H1 (cell line): ENCODE measurements around the gene IRAK4. TPM values are rescaled to one million over a fixed set of nuclear protein-coding genes. Genes with fewer than 3 reads are reported as not detected.

Experiments
- CTCF ChIA-PET: fragments of 300-600 bp; sonication (Branson Sonifier 250); formaldehyde crosslinking; loops from one replicate; lab custom pipeline; 2021; ENCODE audit not compliant: partially characterized antibody; lab: Charles Lee
- POLR2A ChIA-PET: fragments of 300-600 bp; sonication (Branson Sonifier 250); formaldehyde crosslinking; loops from one replicate; lab custom pipeline; 2021; ENCODE audit warnings: inconsistent platforms; ENCODE audit not compliant: partially characterized antibody; lab: Charles Lee
- DNase-seq, 2 experiments: peaks; one replicate each; pipeline versions ENCODE4 v3.0.0 to v3.0.0-alpha.2; 2010 to 2022; ENCODE audit warnings: low spot score in 2 of 2, low read depth in 1 of 2, mixed read lengths in 1 of 2
- FAIRE-seq: peaks from 2 replicates; lab custom pipeline; 2011; peaks lifted over from hg19 to GRCh38; lab: Jason Lieb, UNC
- H2AFZ ChIP-seq: 2 replicates; pipeline ENCODE4 v1.8.1; 2012; ENCODE audit warnings: low read length, inconsistent platforms
- H2AK5ac ChIP-seq: 2 replicates; pipeline ENCODE4 v1.6.1; 2013; ENCODE audit warnings: low read depth, low read length
- H2BK120ac ChIP-seq: replicated peaks from 2 replicates; pipeline ENCODE3; 2013; ENCODE audit warnings: low read depth, low read length, inconsistent platforms
- H2BK12ac ChIP-seq: 2 replicates; pipeline ENCODE4 v1.6.1; 2013; ENCODE audit warnings: low read depth, low read length
- H2BK15ac ChIP-seq: 2 replicates; pipeline ENCODE4 v1.6.1; 2013; ENCODE audit warnings: low read length
- H2BK20ac ChIP-seq: 2 replicates; pipeline ENCODE4 v1.6.1; 2013; ENCODE audit warnings: low read length
- H2BK5ac ChIP-seq: 2 replicates; pipeline ENCODE4 v1.6.1; 2013; ENCODE audit warnings: low read depth, low read length
- H3K14ac ChIP-seq: 2 replicates; pipeline ENCODE4 v1.6.1; 2013; ENCODE audit warnings: inconsistent platforms; ENCODE audit not compliant: insufficient read length
- H3K18ac ChIP-seq: 2 replicates; pipeline ENCODE4 v1.6.1; 2013; ENCODE audit warnings: low read length; ENCODE audit errors: extremely low read depth
- H3K23ac ChIP-seq: 2 replicates; pipeline ENCODE4 v1.6.1; 2013; ENCODE audit warnings: inconsistent platforms; ENCODE audit not compliant: insufficient read length
- H3K23me2 ChIP-seq: 2 replicates; pipeline ENCODE4 v1.6.1; 2013; ENCODE audit warnings: low read depth, low read length
- H3K27ac ChIP-seq: 2 replicates; pipeline ENCODE4 v1.6.1; 2011; ENCODE audit warnings: low read depth, low read length, inconsistent platforms
- H3K27me3 ChIP-seq, 4 experiments: replicated peaks in 1 of 4; 1 replicate in 1 of 4; 2 replicates in 3 of 4; pipeline versions ENCODE4 v1.6.1 to v1.8.1; 2011 to 2013; ENCODE audit warnings: low read length in 3 of 4, mild to moderate bottlenecking in 3 of 4, inconsistent platforms in 2 of 4, mixed read lengths in 2 of 4, moderate library complexity in 1 of 4; ENCODE audit not compliant: control insufficient read depth in 3 of 4, insufficient read depth in 3 of 4; ENCODE audit errors: extremely low read depth in 1 of 4
- H3K36me3 ChIP-seq, 4 experiments: 2 replicates each; pipeline versions ENCODE4 v1.6.1 to v1.8.1; 2011 to 2013; ENCODE audit warnings: mild to moderate bottlenecking in 4 of 4, low read length in 3 of 4, moderate library complexity in 2 of 4, control low read depth in 1 of 4, inconsistent platforms in 1 of 4; ENCODE audit not compliant: insufficient read depth in 4 of 4, control insufficient read depth in 2 of 4
- H3K4ac ChIP-seq: replicated peaks from 2 replicates; pipeline ENCODE3; 2013; ENCODE audit warnings: low read length, low read depth, mixed read lengths, inconsistent platforms; ENCODE audit not compliant: insufficient read length
- H3K4me1 ChIP-seq, 4 experiments: replicated peaks in 1 of 4; 1 replicate in 1 of 4; 2 replicates in 3 of 4; pipeline versions ENCODE4 v1.6.1 to v1.8.1; 2011 to 2013; ENCODE audit warnings: low read length in 3 of 4, inconsistent platforms in 2 of 4, mixed read lengths in 1 of 4; ENCODE audit not compliant: insufficient read depth in 4 of 4, control insufficient read depth in 3 of 4
- H3K4me2 ChIP-seq, 2 experiments: 2 replicates each; pipeline versions ENCODE4 v1.6.1 to v1.8.1; 2011 to 2013; ENCODE audit warnings: low read depth in 2 of 2, low read length in 2 of 2, control low read depth in 1 of 2, inconsistent platforms in 1 of 2, mild to moderate bottlenecking in 1 of 2; ENCODE audit not compliant: insufficient read depth in 1 of 2
- H3K4me3 ChIP-seq, 4 experiments: fragments of 200-600, 300-600 bp in 1 of 4; sonication (generic), shearing (Covaris generic), sonication (Bioruptor Twin) in 1 of 4; 2 replicates each; pipeline versions ENCODE4 v1.5.1 to v1.8.1; 2011 to 2016; ENCODE audit warnings: low read length in 4 of 4, low read depth in 3 of 4, control low read depth in 2 of 4, inconsistent platforms in 2 of 4, mild to moderate bottlenecking in 2 of 4, mixed read lengths in 1 of 4, moderate library complexity in 1 of 4; ENCODE audit not compliant: insufficient read depth in 2 of 4; ENCODE audit errors: extremely low read depth in 1 of 4
- H3K56ac ChIP-seq: replicated peaks from 2 replicates; pipeline ENCODE3; 2013; ENCODE audit warnings: low read depth, mild to moderate bottlenecking, mixed read lengths, low read length, inconsistent platforms; ENCODE audit not compliant: insufficient read length
- H3K79me1 ChIP-seq: 2 replicates; pipeline ENCODE4 v1.6.1; 2013; ENCODE audit warnings: low read depth, low read length, control low read depth
- H3K79me2 ChIP-seq, 2 experiments: 2 replicates each; pipeline versions ENCODE4 v1.6.1 to v1.8.1; 2012 to 2013; ENCODE audit warnings: low read length in 2 of 2, mild to moderate bottlenecking in 2 of 2, inconsistent platforms in 1 of 2; ENCODE audit not compliant: insufficient read depth in 2 of 2, control insufficient read depth in 1 of 2
- H3K9ac ChIP-seq, 4 experiments: replicated peaks in 1 of 4; 1 replicate in 1 of 4; 2 replicates in 3 of 4; pipeline versions ENCODE4 v1.6.1 to v1.8.1; 2011 to 2013; ENCODE audit warnings: low read depth in 3 of 4, low read length in 3 of 4, control low read depth in 2 of 4, mild to moderate bottlenecking in 2 of 4, moderate library complexity in 2 of 4, inconsistent platforms in 1 of 4; ENCODE audit errors: extremely low read depth in 1 of 4
- H3K9me3 ChIP-seq, 2 experiments: 2 replicates each; pipeline versions ENCODE4 v1.6.1 to v1.8.1; 2012 to 2013; ENCODE audit warnings: mild to moderate bottlenecking in 2 of 2, moderate library complexity in 2 of 2, control low read depth in 1 of 2, inconsistent platforms in 1 of 2, low read depth in 1 of 2, low read length in 1 of 2, mixed read lengths in 1 of 2; ENCODE audit not compliant: insufficient read depth in 2 of 2
- H4K20me1 ChIP-seq, 2 experiments: replicated peaks in 1 of 2; 2 replicates each; pipeline versions ENCODE3 to v1.8.1; 2011 to 2013; ENCODE audit warnings: inconsistent platforms in 2 of 2, low read length in 2 of 2, mild to moderate bottlenecking in 1 of 2; ENCODE audit not compliant: insufficient read depth in 2 of 2, control insufficient read depth in 1 of 2
- H4K5ac ChIP-seq: 2 replicates; pipeline ENCODE4 v1.6.1; 2013; ENCODE audit warnings: low read length, low read depth, mixed read lengths, inconsistent platforms; ENCODE audit not compliant: insufficient read length
- H4K8ac ChIP-seq: 2 replicates; pipeline ENCODE4 v1.8.0; 2013; ENCODE audit warnings: mild to moderate bottlenecking, moderate library complexity, low read length, inconsistent platforms; ENCODE audit not compliant: insufficient read depth; ENCODE audit errors: extremely low read depth
- H4K91ac ChIP-seq: replicated peaks from 2 replicates; pipeline ENCODE3; 2013; ENCODE audit warnings: low read length, mixed read lengths, inconsistent platforms; ENCODE audit not compliant: insufficient read length
- CHD1 ChIP-seq: IDR thresholded peaks from 2 replicates; pipeline ENCODE4 v1.6.1; 2012; ENCODE audit warnings: low read depth, low read length, improper control_type of control experiment
- KDM1A ChIP-seq: fragments of 200-600, 300-600 bp; sonication (generic); IDR thresholded peaks from 2 replicates; pipeline ENCODE4 v1.7.1; 2016; ENCODE audit warnings: mild to moderate bottlenecking, low read length, borderline replicate concordance
- SP2 ChIP-seq: IDR thresholded peaks from 2 replicates; pipeline ENCODE4 v1.6.1; 2012; ENCODE audit warnings: mild to moderate bottlenecking, low read length, inconsistent platforms
- TAF7 ChIP-seq: optimal IDR thresholded peaks from 2 replicates; pipeline ENCODE3; 2011; ENCODE audit warnings: low read depth, mild to moderate bottlenecking, inconsistent platforms, low read length, moderate library complexity, borderline replicate concordance
- polyA plus RNA-seq, 7 experiments: library from polyadenylated mRNA; depleted of rRNA in 3 of 7; stranded (reverse) in 5 of 7; unstranded in 2 of 7; fragments of >200 nt in 5 of 7; fragments of 200-250 nt in 2 of 7; gene quantifications; 1 replicate in 5 of 7; 2 replicates in 1 of 7; 4 replicates in 1 of 7; pipeline versions ENCODE4 v1.2.1 to v1.2.3, GENCODE V29; 2011 to 2013; ENCODE audit warnings: missing spikeins in 2 of 7, mixed read lengths in 2 of 7
- total RNA-seq: library from RNA; stranded (reverse); fragmentation: NEBNext Ultra II Directional; extraction: Animal tissue kit (Norgen Biotek cat#: 25700); gene quantifications from 2 replicates; pipeline ENCODE4 v1.2.1, GENCODE V29; 2021

The IRAK4 gene
- total and polyA plus RNA-seq, 2 of the 8 experiments (the other 6 are each of a cell fraction or from before 2014, with no cell fraction given): 2.3 to 7.7 TPM

DNA sequence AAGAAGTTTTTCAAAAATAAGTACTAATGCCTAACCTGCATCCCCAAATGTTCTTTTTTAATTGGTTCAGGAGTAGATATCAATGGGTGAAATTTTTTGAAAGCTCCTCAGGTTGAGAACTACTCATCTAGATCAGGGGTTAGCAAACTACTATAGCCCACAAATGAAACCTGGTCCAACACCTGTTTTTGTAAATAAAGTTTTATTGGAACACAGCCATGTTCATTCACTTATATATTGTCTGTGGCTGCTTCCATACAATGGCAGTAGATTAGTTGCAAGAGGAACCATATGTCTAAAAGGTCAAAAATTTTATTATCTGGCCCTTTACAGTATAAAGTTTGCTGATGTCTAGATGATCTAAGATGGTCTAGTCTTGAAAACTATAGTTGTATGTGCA is 13.9 kb upstream of the IRAK4 start:
- Histone ChIP-seq H2AFZ (no peak overlapping the region), H2BK15ac (no peak overlapping the region), H3K56ac (no peak overlapping the region), H3K36me3 (peaks cover 0 to 13% (median 2%) of the 10 kb centered on the region in 4 experiments; a peak in 4 of 8 replicates), H3K14ac (no peak overlapping the region), H3K9me3 (no peaks in the 10 kb centered on the region), H3K79me2 (no peaks in the 10 kb centered on the region), H4K20me1 (no peaks in the 10 kb centered on the region), H3K4me1 (no peaks in the 10 kb centered on the region), H2BK12ac (no peak overlapping the region), H2BK20ac (no peak overlapping the region), H3K4ac (no peak overlapping the region), H3K4me3 (no peak overlapping the region), H4K5ac (no peak overlapping the region), H3K23me2 (no peaks in the 10 kb centered on the region), H2AK5ac (no peak overlapping the region), H4K91ac (no peak overlapping the region), H3K27ac (no peak overlapping the region), H3K18ac (no peak overlapping the region), H4K8ac (no peak overlapping the region), H3K4me2 (no peak overlapping the region), H2BK120ac (no peak overlapping the region), H3K23ac (no peak overlapping the region), H3K27me3 (no peaks in the 10 kb centered on the region), H3K79me1 (no peaks in the 10 kb centered on the region), H3K9ac (no peak overlapping the region), H2BK5ac (no peak overlapping the region)
- POLR2A ChIA-PET: no interaction called here
- DNase-seq (no peak), FAIRE-seq (no peak)
- CTCF ChIA-PET: no interaction called here
- TF ChIP-seq TAF7 (no peak), SP2 (no peak), KDM1A (no peak), CHD1 (no peak)
